NCI-H748 (cell line): ENCODE measurements around the gene CCDC157.
A peak's percentile ranks its signal among the peaks of the same experiment; 100 is the strongest.
"Not testable (repeated sequence)": the region's sequence is repeated elsewhere in the genome, so short reads cannot be mapped to it uniquely, and the experiment has no call there.

Experiments used
- DNase-seq: peaks from one replicate; lab custom pipeline; 2025; ENCODE audit not compliant: unreplicated experiment; lab: John Stamatoyannopoulos, UW

Gene CCDC157

GRCh38 chr22:30325724-30326254 is 31.0 kb upstream of the CCDC157 start:
- no peak for DNase-seq

- DNase-seq, result peak; percentile 29
Measured at GRCh38 chr22:30326255-30326705, 30.5 kb upstream of the CCDC157 start.

GRCh38 chr22:30326706-30327362 is 30.0 kb upstream of the CCDC157 start, which contains the start of gene TBC1D10A:
TSS of gene TBC1D10A (minus strand) at chr22:30326941. CDS start at chr22:30326881, 60 bp downstream.
- DNase-seq, result peak; percentile 93

GRCh38 chr22:30327864-30328345 is 28.9 kb upstream of the CCDC157 start:
- no peak for DNase-seq

GRCh38 chr22:30328466-30329049 is 28.2 kb upstream of the CCDC157 start:
- no peak for DNase-seq

GRCh38 chr22:30332551-30332950 is 24.3 kb upstream of the CCDC157 start:
- no peak for DNase-seq

- DNase-seq, result no peak
Measured at GRCh38 chr22:30332994-30333706, 23.7 kb upstream of the CCDC157 start.

- no peak for DNase-seq
Measured at GRCh38 chr22:30333707-30334087, 23.1 kb upstream of the CCDC157 start.

GRCh38 chr22:30334646-30335045 is 22.2 kb upstream of the CCDC157 start:
- no peak for DNase-seq

- no peak for DNase-seq
Measured at GRCh38 chr22:30335236-30335635, 21.6 kb upstream of the CCDC157 start.

GRCh38 chr22:30336752-30337460 is 19.9 kb upstream of the CCDC157 start:
- DNase-seq, result no peak

GRCh38 chr22:30337461-30337778 is 19.4 kb upstream of the CCDC157 start:
- DNase-seq, result no peak

- not testable (repeated sequence) for DNase-seq
Measured at GRCh38 chr22:30338341-30338740, 18.5 kb upstream of the CCDC157 start.

- DNase-seq, result no peak
Measured at GRCh38 chr22:30338802-30339201, 18.0 kb upstream of the CCDC157 start.

GRCh38 chr22:30340911-30341685 is 15.7 kb upstream of the CCDC157 start:
- no peak for DNase-seq

- no peak for DNase-seq
Measured at GRCh38 chr22:30344447-30345200, 12.2 kb upstream of the CCDC157 start.

GRCh38 chr22:30347255-30347892 is 9.4 kb upstream of the CCDC157 start:
- DNase-seq, result no peak

- DNase-seq, result no peak
Measured at GRCh38 chr22:30348404-30348803, 8.4 kb upstream of the CCDC157 start.

GRCh38 chr22:30348809-30349208 is 8.0 kb upstream of the CCDC157 start:
- no peak for DNase-seq
